Muscle of leg (tissue), 11 donors: ENCODE data around the gene SLC6A19. TPM values are rescaled to one million over a fixed set of nuclear protein-coding genes. Genes with fewer than 3 reads are reported as not detected.

Experiments
- DNase-seq: peaks from one replicate; pipeline ENCODE4 v3.0.0; 2013
- H3K27ac ChIP-seq: one replicate; pipeline ENCODE4 v1.5.1; 2013; ENCODE audit warnings: mild to moderate bottlenecking, low read length, control low read depth
- H3K27me3 ChIP-seq: one replicate; pipeline ENCODE4 v1.6.1; 2013; ENCODE audit warnings: low read length; ENCODE audit not compliant: control insufficient read depth, insufficient read depth
- H3K36me3 ChIP-seq: one replicate; pipeline ENCODE4 v1.6.1; 2013; ENCODE audit warnings: low read length; ENCODE audit not compliant: control insufficient read depth, insufficient read depth
- H3K4me1 ChIP-seq: one replicate; pipeline ENCODE4 v1.6.1; 2013; ENCODE audit warnings: low read length; ENCODE audit not compliant: control insufficient read depth, insufficient read depth
- H3K4me3 ChIP-seq: one replicate; pipeline ENCODE4 v1.5.1; 2013; ENCODE audit warnings: low read length, control low read depth
- H3K9me3 ChIP-seq: replicated peaks from 2 replicates; pipeline ENCODE4 v1.6.1; 2013; ENCODE audit warnings: low read depth, low read length; ENCODE audit not compliant: control insufficient read depth
- WGBS: methylation state at CpG from one replicate; pipeline ENCODE4 v1.1.5; 2013; ENCODE audit warnings: missing lambda C conversion rate; ENCODE audit not compliant: insufficient coverage; 5-methylcytosine and 5-hydroxymethylcytosine counted together
- polyA plus RNA-seq, 8 donors: library from polyadenylated mRNA; unstranded; fragments of 120-200 nt; gene quantifications; one replicate each; pipeline versions ENCODE4 v1.2.1 to v1.2.3, GENCODE V29; 2013; ENCODE audit warnings: inconsistent platforms in 1 of 8, low replicate concordance in 1 of 8; ENCODE audit not compliant: insufficient read length in 8 of 8, insufficient read depth in 1 of 8
- total RNA-seq: library from RNA; stranded (reverse); fragments of 120-200 nt; gene quantifications from one replicate; pipeline ENCODE4 v1.2.4, GENCODE V29; 2013

The SLC6A19 gene
- total and polyA plus RNA-seq, 9 donors = 0.03 to 9.9 (median 0.11) TPM; not detected in 4

DNA sequence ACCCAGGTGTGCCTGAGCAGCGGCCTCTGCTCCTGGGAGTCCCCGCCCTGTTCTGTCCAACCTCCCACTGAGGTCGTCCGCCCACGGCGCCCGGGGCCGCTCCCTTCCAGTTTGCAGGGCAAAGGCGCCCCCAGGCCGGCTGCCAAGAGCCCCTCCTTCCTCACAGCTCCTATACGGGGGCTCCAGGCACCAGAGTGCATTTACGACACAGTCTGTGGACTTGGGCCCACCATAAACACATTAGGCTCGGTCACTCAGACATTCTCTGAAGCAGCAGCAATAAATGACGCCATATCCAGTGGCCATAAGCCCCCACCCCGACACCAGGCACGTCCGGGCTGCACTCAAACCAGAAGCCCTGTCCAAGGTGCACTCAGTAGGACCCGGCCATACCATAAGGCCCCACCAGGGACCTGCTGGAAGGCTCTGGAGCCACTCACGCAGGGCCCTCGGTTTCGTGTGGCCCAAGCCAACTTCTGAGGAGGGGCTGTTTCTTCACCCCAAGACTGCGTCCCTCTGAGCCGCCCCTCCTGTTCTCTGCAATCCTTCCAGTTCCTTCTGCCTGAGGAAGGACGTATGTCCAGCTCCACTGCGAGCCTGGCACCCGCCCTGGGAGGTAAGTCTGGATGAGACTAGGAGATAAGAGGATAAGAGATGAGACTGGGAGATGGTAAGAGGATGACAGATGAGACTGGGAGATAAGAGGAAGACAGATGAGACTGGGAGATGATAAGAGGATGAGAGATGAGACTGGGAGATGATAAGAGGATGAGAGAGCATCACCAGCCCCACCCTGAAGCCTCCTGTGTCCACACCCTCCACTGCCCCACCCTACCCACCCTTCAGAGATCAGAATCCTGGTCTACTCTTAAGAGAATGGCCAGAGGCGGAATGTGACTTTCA lies 50.5 kb downstream of the SLC6A19 start:
- WGBS = 37% methylated on average over 23 of the region's 27 CpGs
- Histone ChIP-seq H3K4me1 (no peaks in the 10 kb centered on the region), H3K27ac (no peak overlapping the region), H3K9me3 (no peaks in the 10 kb centered on the region), H3K4me3 (no peak overlapping the region), H3K36me3 (no peaks in the 10 kb centered on the region), H3K27me3 (peaks cover 40% of the 10 kb centered on the region)
- DNase-seq = no peak

GRCh38 chr5:1252681-1253080 lies 51.3 kb downstream of the SLC6A19 start:
- 76% methylated on average over 5 of the region's 9 CpGs for WGBS
- Histone ChIP-seq H3K27me3 (peaks cover 32% of the 10 kb centered on the region), H3K27ac (no peak overlapping the region), H3K9me3 (no peaks in the 10 kb centered on the region), H3K36me3 (no peaks in the 10 kb centered on the region), H3K4me1 (no peaks in the 10 kb centered on the region), H3K4me3 (no peak overlapping the region)
- no peak for DNase-seq

DNA sequence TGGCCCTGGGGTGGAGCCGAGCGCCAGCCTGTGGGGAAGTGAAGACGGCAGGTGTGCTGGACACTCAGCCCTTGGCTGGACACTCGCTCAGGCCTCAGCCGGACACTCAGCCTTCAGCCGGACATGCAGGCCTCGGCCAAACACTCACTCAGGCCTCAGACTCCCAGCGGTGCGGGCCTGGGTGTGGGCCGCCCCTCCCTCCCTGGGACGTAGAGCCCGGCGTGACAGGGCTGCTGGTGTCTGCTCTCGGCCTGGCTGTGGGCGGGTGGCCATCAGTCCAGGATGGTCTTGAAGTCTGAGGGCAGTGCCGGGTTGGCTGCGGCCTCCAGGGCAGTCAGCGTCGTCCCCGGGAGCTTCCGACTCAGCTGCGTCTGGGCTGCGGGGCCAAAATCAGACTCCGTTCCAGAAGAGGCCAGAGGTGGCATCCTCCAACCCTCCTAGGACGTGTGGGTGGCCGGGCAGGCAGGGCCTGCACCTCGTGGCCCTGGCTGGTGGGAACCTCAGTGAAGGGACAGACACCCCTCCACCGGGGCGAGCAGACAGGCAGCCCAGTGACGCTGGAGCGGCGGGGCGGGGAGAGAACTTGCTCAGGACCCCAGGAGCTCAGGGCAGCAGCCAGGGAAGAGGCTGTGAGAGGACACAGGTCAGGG lies 52.2 kb downstream of the SLC6A19 start:
- H3K27me3 ChIP-seq = peaks cover 26% of the 10 kb centered on the region
- WGBS = 80% methylated on average over 28 of the region's 33 CpGs

DNA sequence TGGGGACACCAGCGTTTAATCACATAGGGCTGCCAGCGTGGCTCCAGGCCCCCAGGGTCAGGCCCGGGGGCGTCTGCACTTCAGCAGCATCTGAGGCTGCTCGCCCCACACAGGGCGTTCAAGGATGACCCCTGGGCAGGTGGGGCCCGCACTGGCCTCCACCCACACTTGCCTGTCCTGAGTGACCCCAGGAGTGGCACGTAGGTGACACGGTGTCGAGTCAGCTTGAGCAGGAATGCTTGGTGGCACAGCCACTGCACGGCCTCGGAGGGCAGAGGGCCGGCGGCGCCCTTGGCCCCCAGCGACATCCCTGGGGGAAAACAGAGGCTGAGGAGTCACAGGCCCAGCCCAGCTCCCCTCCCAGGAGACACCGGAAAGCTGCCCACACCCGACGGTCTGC lies 52.8 kb downstream of the SLC6A19 start:
- 79% methylated on average over 19 of the region's 19 CpGs for WGBS
- H3K27me3 ChIP-seq = peaks cover 20% of the 10 kb centered on the region
- H3K4me3 ChIP-seq = no peak overlapping the region
- H3K36me3 ChIP-seq = no peaks in the 10 kb centered on the region
- H3K9me3 ChIP-seq = no peaks in the 10 kb centered on the region
- H3K27ac ChIP-seq = no peak overlapping the region
- H3K4me1 ChIP-seq = no peaks in the 10 kb centered on the region
- DNase-seq = no peak

More for the DNA sequence above, 52.2 kb downstream of the SLC6A19 start:
- no peak for DNase-seq
- Histone ChIP-seq H3K4me3 (no peak overlapping the region), H3K36me3 (no peaks in the 10 kb centered on the region), H3K9me3 (no peaks in the 10 kb centered on the region), H3K4me1 (no peaks in the 10 kb centered on the region), H3K27ac (no peak overlapping the region)

GRCh38 chr5:1255081-1255561 lies 53.7 kb downstream of the SLC6A19 start:
- Histone ChIP-seq H3K4me1 (no peaks in the 10 kb centered on the region), H3K27me3 (peaks cover 10% of the 10 kb centered on the region), H3K27ac (no peak overlapping the region), H3K9me3 (no peaks in the 10 kb centered on the region), H3K36me3 (no peaks in the 10 kb centered on the region), H3K4me3 (no peak overlapping the region)
- DNase-seq = no peak
- 52% methylated on average over 13 of the region's 16 CpGs for WGBS

DNA sequence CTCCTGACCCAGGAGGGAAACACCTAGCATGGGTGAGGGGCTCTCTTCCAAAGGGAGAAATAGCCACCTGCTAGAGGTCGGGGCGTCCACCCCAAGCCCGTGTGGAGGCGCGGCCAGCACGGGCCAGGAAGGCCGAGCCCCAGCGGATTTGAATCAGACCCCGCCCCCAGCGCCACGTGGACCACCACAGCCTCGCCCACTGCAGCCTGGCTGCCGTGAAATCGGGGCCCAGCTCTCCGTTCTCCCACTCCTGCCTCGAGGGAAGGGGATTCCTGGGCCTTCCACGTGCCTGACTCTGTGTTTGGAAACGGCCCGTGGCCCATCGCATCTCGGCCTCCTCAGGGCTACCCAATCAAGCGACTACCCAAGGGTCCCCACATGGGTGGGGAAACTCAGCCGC lies 55.4 kb downstream of the SLC6A19 start:
- 83% methylated on average over 22 of the region's 23 CpGs for WGBS
- Histone ChIP-seq H3K36me3 (no peaks in the 10 kb centered on the region), H3K9me3 (peaks cover 10% of the 10 kb centered on the region), H3K27ac (no peak overlapping the region), H3K27me3 (peaks cover 2% of the 10 kb centered on the region), H3K4me1 (no peaks in the 10 kb centered on the region), H3K4me3 (no peak overlapping the region)
- no peak for DNase-seq

DNA sequence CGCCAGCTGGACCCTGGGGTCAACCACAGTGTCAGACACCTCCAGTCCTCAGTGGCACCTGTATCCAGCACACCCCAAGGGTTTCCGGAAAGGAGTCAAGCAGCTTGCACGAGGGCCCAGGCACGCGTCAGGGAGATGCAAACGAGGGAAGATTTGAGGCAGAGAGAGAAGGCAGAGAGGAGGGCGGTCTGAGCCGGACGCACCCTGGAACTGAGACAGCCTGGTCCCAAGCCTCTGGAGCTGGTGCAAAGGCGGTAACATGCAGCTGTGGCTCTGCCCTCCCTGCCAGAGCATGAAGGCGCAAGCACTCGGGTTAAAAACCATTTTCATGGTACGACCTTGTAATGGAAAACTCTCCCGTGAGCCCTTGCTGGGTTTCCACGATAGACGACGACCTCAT lies 56.0 kb downstream of the SLC6A19 start:
- Histone ChIP-seq H3K36me3 (no peaks in the 10 kb centered on the region), H3K4me1 (no peaks in the 10 kb centered on the region), H3K9me3 (peaks cover 16% of the 10 kb centered on the region), H3K4me3 (no peak overlapping the region), H3K27ac (no peak overlapping the region), H3K27me3 (peaks cover 3% of the 10 kb centered on the region)
- 65% methylated on average over 16 of the region's 17 CpGs for WGBS
- DNase-seq = no peak

GRCh38 chr5:1257841-1258240 lies 56.4 kb downstream of the SLC6A19 start:
- Histone ChIP-seq H3K4me3 (no peak overlapping the region), H3K36me3 (no peaks in the 10 kb centered on the region), H3K27me3 (peaks cover 3% of the 10 kb centered on the region), H3K27ac (no peak overlapping the region), H3K4me1 (no peaks in the 10 kb centered on the region), H3K9me3 (peaks cover 20% of the 10 kb centered on the region)
- WGBS = 80% methylated on average over 13 of the region's 13 CpGs
- no peak for DNase-seq

DNA sequence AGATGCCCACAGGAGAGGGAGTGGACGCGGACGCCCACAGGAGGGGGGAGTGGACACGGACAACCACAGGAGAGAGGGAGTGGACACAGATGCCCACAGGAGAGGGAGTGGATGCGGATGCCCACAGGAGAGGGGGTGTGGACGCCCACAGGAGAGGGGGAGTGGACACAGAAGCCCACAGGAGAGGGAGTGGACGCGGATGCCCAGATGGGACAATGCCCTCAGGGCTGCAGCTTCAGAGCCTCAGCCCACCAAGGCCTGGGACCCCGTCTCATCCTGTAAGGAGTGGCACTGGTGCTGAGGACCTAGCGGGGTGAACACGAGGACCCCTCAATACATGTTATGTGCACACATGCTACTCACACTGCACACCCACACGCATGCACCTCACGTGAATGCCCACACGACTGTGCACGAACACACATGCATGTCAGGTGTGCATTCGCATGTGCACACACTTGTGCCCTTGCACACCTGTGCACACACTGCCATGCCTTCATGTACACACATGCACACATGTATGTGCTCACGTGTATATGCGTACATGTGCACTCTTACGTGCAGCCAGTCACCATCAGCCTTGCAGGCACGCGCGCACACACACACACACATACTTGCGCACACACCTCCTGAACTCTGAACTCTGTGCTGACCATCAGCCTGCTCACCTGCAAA lies 58.5 kb downstream of the SLC6A19 start:
- H3K27me3 ChIP-seq = peaks cover 3% of the 10 kb centered on the region
- WGBS = 94% methylated on average over 22 of the region's 23 CpGs
- H3K9me3 ChIP-seq = peaks cover 23% of the 10 kb centered on the region
- no peak for DNase-seq
- no peaks in the 10 kb centered on the region for H3K36me3 ChIP-seq
- no peaks in the 10 kb centered on the region for H3K4me1 ChIP-seq
- no peak overlapping the region for H3K4me3 ChIP-seq
- H3K27ac ChIP-seq = no peak overlapping the region

- no peak overlapping the region for H3K27ac ChIP-seq
- 91% methylated on average over 4 of the region's 10 CpGs for WGBS
- no peak for DNase-seq
- H3K36me3 ChIP-seq = no peaks in the 10 kb centered on the region
- H3K4me3 ChIP-seq = no peak overlapping the region
- peaks cover 23% of the 10 kb centered on the region for H3K9me3 ChIP-seq
- no peaks in the 10 kb centered on the region for H3K4me1 ChIP-seq
- H3K27me3 ChIP-seq = peaks cover 3% of the 10 kb centered on the region
These were observed 60.2 kb downstream of the SLC6A19 start for GRCh38 chr5:1261643-1262042.
